RWPE1 (cell line): Measurements from ENCODE around the gene PRR23E.
A peak's percentile ranks its signal among the peaks of the same experiment; 100 is the strongest.

Source experiments
- CTCF ChIA-PET: fragments of 350-600 bp; sonication (Branson Sonifier 250); formaldehyde crosslinking; extraction: SDS; loops from one replicate; lab custom pipeline; 2021; lab: Yijun Ruan, JAX
- POLR2A ChIA-PET: fragments of 400-600 bp; formaldehyde crosslinking; extraction: SDS; loops from one replicate; lab custom pipeline; 2020; ENCODE audit warnings: antibody characterized with exemption; ENCODE audit not compliant: low non-redundant PET; lab: Yijun Ruan, JAX
- DNase-seq: peaks from one replicate; pipeline ENCODE4 v3.0.0; 2012; ENCODE audit warnings: low spot score
- H3K27ac ChIP-seq: fragments of 450-650 bp; 2 replicates; pipeline ENCODE4 v1.5.1; 2017
- CTCF ChIP-seq: fragments of 450-650 bp; conservative IDR thresholded peaks from 2 replicates; pipeline ENCODE4 v1.5.1; 2017; ENCODE audit warnings: low read depth, mild to moderate bottlenecking

PRR23E gene

GRCh38 chr3:127226946-127227842, 34.3 kb downstream of the PRR23E start:
- no peak for DNase-seq
- peak overlapping the region; percentile 64 for H3K27ac ChIP-seq
- POLR2A ChIA-PET, result no interaction called here
- CTCF ChIA-PET, result interaction anchor here (0.5 to 0.9 kb wide), 2 partner anchors 24 to 245 kb away, joined by 3 to 4 read pairs; partner anchors contain the start of gene PLXNA1
- TF ChIP-seq CTCF, result no peak

GRCh38 chr3:127228866-127229265, 35.9 kb downstream of the PRR23E start:
- no peak for TF ChIP-seq CTCF
- POLR2A ChIA-PET, result no interaction called here
- CTCF ChIA-PET, result no interaction called here
- no peak overlapping the region for H3K27ac ChIP-seq
- no peak for DNase-seq

DNA sequence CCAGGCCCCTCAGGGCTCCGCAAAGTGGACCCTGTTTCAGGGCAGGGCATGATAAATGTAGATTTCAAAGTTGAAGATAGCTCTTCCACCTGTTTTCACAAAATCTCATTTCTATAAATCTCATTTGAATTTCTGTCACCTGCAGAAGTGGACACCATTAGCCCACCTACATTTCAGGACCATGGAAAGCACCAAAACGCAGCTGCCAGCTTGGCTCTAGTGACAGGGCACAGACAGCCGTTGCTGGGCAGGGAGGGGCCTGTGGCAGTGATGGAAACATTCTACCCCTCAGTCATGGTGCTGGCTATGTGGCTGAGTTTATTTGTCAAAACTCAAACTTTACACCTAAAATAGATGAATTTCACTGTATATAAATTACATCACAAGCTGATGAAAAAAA, 40.4 kb downstream of the PRR23E start:
- ChIA-PET CTCF (interaction anchor here (0.7 kb wide), 1 partner anchor 14 kb away, joined by 3 read pairs; no protein-coding TSS in a partner anchor), POLR2A (interaction anchor here (0.6 kb wide), 2 partner anchors 12 to 208 kb away, joined by 3 read pairs; no protein-coding TSS in a partner anchor)
- H3K27ac ChIP-seq, result no peak overlapping the region
- DNase-seq, result peak; percentile 32
- TF ChIP-seq CTCF, result no peak

- no peak for TF ChIP-seq CTCF
- POLR2A ChIA-PET, result no interaction called here
- H3K27ac ChIP-seq, result no peak overlapping the region
- DNase-seq, result no peak
- CTCF ChIA-PET, result no interaction called here
Observed at GRCh38 chr3:127234778-127235177, 41.8 kb downstream of the PRR23E start.

DNA sequence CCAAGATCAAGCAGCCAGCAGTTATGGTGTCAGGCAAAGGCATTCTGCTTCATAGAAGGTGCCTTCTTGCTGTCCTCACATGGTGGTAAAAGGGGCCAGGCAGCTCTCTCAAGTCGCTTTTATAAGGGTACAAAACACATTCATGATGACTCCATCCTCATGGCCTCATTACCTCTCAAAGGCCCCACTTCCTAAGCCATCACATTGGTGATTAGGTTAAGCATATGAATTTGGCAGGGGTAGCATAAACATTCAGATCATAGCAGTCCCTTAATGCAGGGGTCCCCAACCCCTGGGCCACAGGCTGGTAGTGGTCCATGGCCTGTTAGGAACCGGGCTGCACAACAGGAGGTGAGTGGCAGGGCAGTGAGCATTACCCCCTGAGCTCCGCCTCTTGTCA, 42.8 kb downstream of the PRR23E start:
- ChIA-PET POLR2A (no interaction called here), CTCF (no interaction called here)
- H3K27ac ChIP-seq, result no peak overlapping the region
- DNase-seq, result no peak
- no peak for TF ChIP-seq CTCF

GRCh38 chr3:127237835-127238234, 44.9 kb downstream of the PRR23E start:
- H3K27ac ChIP-seq, result no peak overlapping the region
- ChIA-PET POLR2A (no interaction called here), CTCF (no interaction called here)
- TF ChIP-seq CTCF, result no peak
- DNase-seq, result no peak
